Neural cell (in vitro differentiated cells): Measurements from ENCODE around the gene CD300LF.

Experiments
- CTCF ChIP-seq: fragments of 450-650 bp; IDR thresholded peaks from 2 replicates; pipeline ENCODE4 v1.5.1; 2014; ENCODE audit warnings: antibody characterized with exemption, mild to moderate bottlenecking, moderate library complexity; ENCODE audit not compliant: poor library complexity, severe bottlenecking
- EP300 ChIP-seq: fragments of 450-650 bp; conservative IDR thresholded peaks from 2 replicates; pipeline ENCODE4 v1.6.1; 2014; ENCODE audit warnings: antibody characterized with exemption, mild to moderate bottlenecking, moderate library complexity; ENCODE audit not compliant: poor library complexity, severe bottlenecking
- EZH2 ChIP-seq: fragments of 200-600, 300-800 bp; shearing (Covaris generic), sonication (generic); IDR thresholded peaks from 2 replicates; pipeline ENCODE4 v1.6.1; 2014; ENCODE audit warnings: antibody characterized with exemption, low read length, borderline replicate concordance, mild to moderate bottlenecking; ENCODE audit not compliant: insufficient read depth, poor library complexity, severe bottlenecking
- POLR2AphosphoS5 ChIP-seq: IDR thresholded peaks from 2 replicates; pipeline ENCODE4 v1.6.1; 2012
- SMC3 ChIP-seq: fragments of 450-650 bp; conservative IDR thresholded peaks from 2 replicates; pipeline ENCODE4 v1.6.1; 2014; ENCODE audit warnings: antibody characterized with exemption, mild to moderate bottlenecking, moderate library complexity; ENCODE audit not compliant: poor library complexity

GRCh38 chr17:74744714-74745547 is 32.2 kb upstream of the CD300LF start:
- TF ChIP-seq CTCF (peak; percentile 60), EP300 (no peak), SMC3 (peak; percentile 27), POLR2AphosphoS5 (no peak), EZH2 (no peak)
